Breast epithelium (tissue), 4 donors: Measurements from ENCODE around the gene GCSH. TPM values are rescaled to one million over a fixed set of nuclear protein-coding genes. Genes with fewer than 3 reads are reported as not detected.

Experiments
- DNase-seq, 2 donors: peaks; one replicate each; pipeline ENCODE4 v3.0.0-alpha.2; 2019; ENCODE audit warnings: low spot score in 2 of 2
- H3K27ac ChIP-seq, 2 donors: fragments of 200-600 bp; sonication (generic) in 1 of 2; one replicate each; pipeline ENCODE4 v1.5.1; 2016 to 2019; ENCODE audit warnings: mild to moderate bottlenecking in 1 of 2
- H3K27me3 ChIP-seq, 2 donors: fragments of 200-600 bp; sonication (generic) in 1 of 2; one replicate each; pipeline versions ENCODE4 v1.5.1 to v1.6.0; 2017 to 2019; ENCODE audit warnings: control low read depth in 1 of 2, mild to moderate bottlenecking in 1 of 2
- H3K36me3 ChIP-seq: fragments of 200-600 bp; one replicate; pipeline ENCODE4 v1.5.1; 2019
- H3K4me1 ChIP-seq, 2 donors: fragments of 200-600 bp; sonication (generic); one replicate each; pipeline ENCODE4 v1.5.1; 2016 to 2019; ENCODE audit warnings: control low read depth in 1 of 2
- H3K4me3 ChIP-seq, 3 donors: fragments of 200-600 bp; sonication (generic); 1 replicate in 2 of 3; 2 replicates in 1 of 3; pipeline ENCODE4 v1.5.1; 2016 to 2019; ENCODE audit warnings: mild to moderate bottlenecking in 3 of 3, moderate library complexity in 2 of 3
- H3K9me3 ChIP-seq, 2 donors: fragments of 200-600 bp; sonication (generic) in 1 of 2; one replicate each; pipeline ENCODE4 v1.5.1; 2016 to 2019; ENCODE audit warnings: control low read depth in 1 of 2
- POLR2A ChIP-seq: fragments of 450-650 bp; IDR thresholded peaks from one replicate; pipeline ENCODE4 v1.6.1; 2016; ENCODE audit warnings: antibody characterized with exemption, mild to moderate bottlenecking, moderate library complexity
- POLR2AphosphoS5 ChIP-seq, 3 donors: sonication (generic); formaldehyde crosslinking; IDR thresholded peaks; one replicate each; pipeline ENCODE4 v1.6.1; 2017; ENCODE audit warnings: antibody characterized with exemption in 3 of 3
- intact Hi-C: fragments of 100-400 bp; cut with DNase I; formaldehyde crosslinking; loops from one replicate; pipeline ENCODE4 v1.15.1; 2023; ENCODE audit warnings: low total_unique reads
- total RNA-seq, 3 donors: library from RNA; depleted of rRNA; stranded (reverse); fragments of >200 nt; gene quantifications; one replicate each; pipeline ENCODE4 v1.1.0, GENCODE V29; 2016
- TF ChIP-seq, protein P1 (sequence below), 3 donors: fragments of 450-650 bp; IDR thresholded peaks; one replicate each; pipeline ENCODE4 v1.5.1; 2016 to 2017; ENCODE audit warnings: antibody characterized with exemption in 3 of 3, mild to moderate bottlenecking in 3 of 3, moderate library complexity in 3 of 3

Gene GCSH
- total RNA-seq, 3 donors from 2014 or later = 19.9 to 22.1 (median 21.0) TPM

DNA sequence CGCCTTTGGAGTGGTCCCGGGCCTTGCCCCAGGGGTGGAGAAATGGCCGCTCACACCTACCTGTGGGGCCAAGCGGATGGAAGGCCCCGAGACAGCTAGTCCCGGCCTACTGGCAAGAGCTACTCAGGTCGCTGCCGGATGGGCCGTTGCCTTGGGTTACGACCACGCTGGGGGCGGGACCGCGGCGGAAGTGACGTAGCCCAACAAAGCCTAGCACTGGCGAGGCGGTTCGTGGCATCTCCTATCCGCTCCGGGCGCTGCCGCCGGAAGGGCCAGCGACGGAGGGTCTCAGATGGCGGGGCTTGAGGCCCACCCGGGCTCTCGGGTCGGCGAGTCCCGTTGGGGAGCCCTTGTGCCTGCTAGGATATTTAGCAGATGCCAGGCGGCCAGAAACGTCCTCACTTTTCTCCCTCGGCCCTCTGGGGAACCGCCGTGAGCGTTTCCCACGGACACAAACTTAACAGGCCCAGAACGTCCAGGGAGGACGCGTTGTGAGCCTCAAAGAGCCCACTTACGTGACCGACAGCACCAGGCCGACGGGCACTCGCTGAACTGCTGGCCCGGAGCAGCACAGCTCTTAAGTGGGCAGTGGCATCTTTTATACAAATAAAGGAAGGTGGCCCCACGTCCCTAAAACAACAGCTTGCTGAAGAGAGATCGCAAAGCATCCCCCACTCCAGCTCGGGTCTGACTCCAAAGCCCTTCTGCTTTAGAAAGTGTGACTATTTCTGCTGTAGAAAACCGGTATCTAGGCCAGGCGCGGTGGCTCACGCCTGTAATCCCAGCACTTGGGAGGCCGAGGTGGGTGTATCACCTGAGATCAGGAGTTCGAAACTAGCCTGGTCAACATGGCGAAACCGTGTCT is 18.9 kb downstream of the GCSH start, which contains the start of gene C16orf46:
Gene C16orf46, minus strand, starts transcription at position 163 of the 865 bp plus-strand sequence. CDS start 13,283 bp downstream, outside the sequence.
- H3K4me1 ChIP-seq = no peaks in the 10 kb centered on the region
- intact Hi-C loops = no loop called here
- no peaks in the 10 kb centered on the region for H3K9me3 ChIP-seq
- H3K4me3 ChIP-seq = peak within 1 kb of the TSS; percentile 59 to 81 (median 70)
- TF ChIP-seq POLR2AphosphoS5 (IDR thresholded peaks at IDR 0.05) (peak; percentile 81 to 96 (median 89)), POLR2A (peak; percentile 93)
- TF ChIP-seq, protein P1, sequence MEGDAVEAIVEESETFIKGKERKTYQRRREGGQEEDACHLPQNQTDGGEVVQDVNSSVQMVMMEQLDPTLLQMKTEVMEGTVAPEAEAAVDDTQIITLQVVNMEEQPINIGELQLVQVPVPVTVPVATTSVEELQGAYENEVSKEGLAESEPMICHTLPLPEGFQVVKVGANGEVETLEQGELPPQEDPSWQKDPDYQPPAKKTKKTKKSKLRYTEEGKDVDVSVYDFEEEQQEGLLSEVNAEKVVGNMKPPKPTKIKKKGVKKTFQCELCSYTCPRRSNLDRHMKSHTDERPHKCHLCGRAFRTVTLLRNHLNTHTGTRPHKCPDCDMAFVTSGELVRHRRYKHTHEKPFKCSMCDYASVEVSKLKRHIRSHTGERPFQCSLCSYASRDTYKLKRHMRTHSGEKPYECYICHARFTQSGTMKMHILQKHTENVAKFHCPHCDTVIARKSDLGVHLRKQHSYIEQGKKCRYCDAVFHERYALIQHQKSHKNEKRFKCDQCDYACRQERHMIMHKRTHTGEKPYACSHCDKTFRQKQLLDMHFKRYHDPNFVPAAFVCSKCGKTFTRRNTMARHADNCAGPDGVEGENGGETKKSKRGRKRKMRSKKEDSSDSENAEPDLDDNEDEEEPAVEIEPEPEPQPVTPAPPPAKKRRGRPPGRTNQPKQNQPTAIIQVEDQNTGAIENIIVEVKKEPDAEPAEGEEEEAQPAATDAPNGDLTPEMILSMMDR (IDR thresholded peaks at IDR 0.05) = peak in 1 of 3 donors; percentile 7
- peak within 1 kb of the TSS; percentile 95 to 98 for H3K27ac ChIP-seq
- peak; percentile 97 to 99 for DNase-seq
- no peaks in the 10 kb centered on the region for H3K36me3 ChIP-seq
- no peaks in the 10 kb centered on the region for H3K27me3 ChIP-seq

DNA sequence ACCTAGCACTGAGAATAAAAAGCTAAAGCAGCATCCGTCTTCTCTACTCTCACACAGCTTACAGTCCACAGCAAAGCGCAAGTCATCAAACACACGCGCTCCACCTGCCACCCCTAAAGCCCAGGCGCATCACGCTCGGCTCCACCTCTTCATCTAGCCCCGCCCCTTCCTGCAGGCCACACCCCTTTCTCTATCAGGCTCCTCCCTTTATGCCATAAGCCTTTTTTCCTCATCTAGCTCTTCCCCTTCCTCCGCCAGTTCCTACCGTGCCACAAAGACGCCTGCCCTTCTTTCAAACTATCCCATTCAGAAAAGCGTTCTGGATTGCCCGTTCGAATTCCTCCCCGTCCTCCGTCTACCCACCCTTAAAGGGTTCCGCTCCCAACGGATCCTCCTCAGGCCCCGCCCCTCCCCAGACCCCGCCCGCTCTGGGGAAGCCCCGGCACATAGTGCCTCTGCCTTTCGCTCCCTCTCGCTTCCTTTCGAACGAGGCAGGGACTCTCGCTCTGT is 19.6 kb downstream of the GCSH start:
- no peaks in the 10 kb centered on the region for H3K9me3 ChIP-seq
- intact Hi-C loops = no loop called here
- TF ChIP-seq, protein P1 (IDR thresholded peaks at IDR 0.05) = no peak
- TF ChIP-seq POLR2AphosphoS5 (IDR thresholded peaks at IDR 0.05) (no peak), POLR2A (no peak)
- no peaks in the 10 kb centered on the region for H3K4me1 ChIP-seq
- no peaks in the 10 kb centered on the region for H3K27me3 ChIP-seq
- peak overlapping the region; percentile 59 to 81 (median 70) for H3K4me3 ChIP-seq
- H3K27ac ChIP-seq = peak overlapping the region; percentile 95 to 98
- no peaks in the 10 kb centered on the region for H3K36me3 ChIP-seq
- peak; percentile 82 to 90 for DNase-seq

DNA sequence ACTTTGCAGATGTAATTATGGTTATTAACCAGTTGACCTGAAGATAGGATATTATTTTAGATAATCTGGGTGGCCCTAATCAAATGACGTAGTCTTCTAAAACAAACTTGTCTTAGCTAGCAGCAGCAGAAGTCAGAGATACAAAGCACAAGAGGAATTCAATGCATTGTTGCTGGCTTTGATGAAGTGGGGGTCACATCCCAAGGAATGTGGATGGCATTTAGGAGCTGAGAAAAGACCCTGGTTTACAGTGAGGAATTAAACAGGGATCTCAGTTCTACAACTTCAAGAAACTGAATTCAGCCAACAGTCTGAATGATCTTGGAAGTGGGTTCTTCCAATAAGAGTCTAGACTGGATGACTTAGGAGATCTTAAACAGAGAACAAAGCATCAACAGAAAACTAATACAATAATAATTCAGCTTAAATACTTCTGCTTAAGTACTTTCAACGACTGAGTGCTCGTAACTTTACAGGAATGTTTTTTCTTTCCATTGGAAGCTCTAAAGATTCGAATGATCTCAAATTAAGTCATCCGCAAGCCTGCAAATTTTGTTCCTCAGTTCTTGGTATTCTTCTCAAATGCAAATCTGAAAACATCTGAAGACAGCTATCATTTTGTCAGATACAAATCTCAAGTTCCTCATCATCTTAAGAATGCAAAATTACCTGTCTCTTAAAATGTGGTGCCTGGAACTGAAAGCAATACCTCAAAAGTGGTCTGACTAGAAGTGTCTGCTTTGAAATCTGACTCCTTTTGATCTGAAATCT is 22.4 kb downstream of the GCSH start:
- H3K4me3 ChIP-seq = no peak overlapping the region
- TF ChIP-seq, protein P1 (IDR thresholded peaks at IDR 0.05) = no peak
- TF ChIP-seq POLR2A = no peak
- no peak for TF ChIP-seq POLR2AphosphoS5 (IDR thresholded peaks at IDR 0.05)
- no peak for DNase-seq
- H3K4me1 ChIP-seq = no peaks in the 10 kb centered on the region
- H3K27me3 ChIP-seq = no peaks in the 10 kb centered on the region
- H3K36me3 ChIP-seq = no peaks in the 10 kb centered on the region
- intact Hi-C loops = no loop called here
- no peaks in the 10 kb centered on the region for H3K9me3 ChIP-seq
- no peak overlapping the region for H3K27ac ChIP-seq

DNA sequence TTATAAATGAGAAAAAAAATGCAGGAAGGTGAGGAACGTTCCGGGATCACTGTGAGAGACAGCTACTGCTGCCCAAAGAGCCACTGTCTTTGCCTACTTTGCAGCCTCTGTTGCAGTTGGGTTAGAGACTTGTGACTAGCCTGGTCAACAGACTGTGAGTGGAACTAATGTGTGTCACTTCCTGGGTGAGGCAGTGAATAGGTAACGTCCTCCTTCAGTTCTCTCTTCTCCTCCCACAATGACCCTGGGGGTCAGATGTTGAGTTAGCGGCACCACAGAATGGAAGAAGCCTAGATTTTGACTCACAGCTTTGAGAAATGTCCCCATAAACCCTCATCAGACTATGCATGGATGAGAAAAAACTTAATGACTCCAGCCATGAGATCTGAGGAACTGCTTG is 24.4 kb downstream of the GCSH start:
- intact Hi-C loops = no loop called here
- Histone ChIP-seq H3K4me3 (no peak overlapping the region), H3K36me3 (no peaks in the 10 kb centered on the region), H3K27me3 (no peaks in the 10 kb centered on the region), H3K9me3 (no peaks in the 10 kb centered on the region), H3K4me1 (no peaks in the 10 kb centered on the region), H3K27ac (no peak overlapping the region)
- no peak for DNase-seq
- TF ChIP-seq, protein P1 (IDR thresholded peaks at IDR 0.05) = no peak
- TF ChIP-seq POLR2AphosphoS5 (IDR thresholded peaks at IDR 0.05) (no peak), POLR2A (no peak)
